Mammary epithelial cell (primary cell): ENCODE results near the gene TSPAN17.

ENCODE experiments used
- EZH2 ChIP-seq: IDR thresholded peaks from 2 replicates; pipeline ENCODE4 v1.6.1; 2012; ENCODE audit warnings: low read length, inconsistent platforms, borderline replicate concordance
- TF ChIP-seq, protein P1 (sequence below), 2 donors: IDR thresholded peaks in 1 of 2; conservative IDR thresholded peaks in 1 of 2; 2 replicates each; pipeline ENCODE4 v1.5.1; 2011 to 2012; ENCODE audit warnings: inconsistent platforms in 2 of 2, low read length in 2 of 2, mild to moderate bottlenecking in 2 of 2, control low read depth in 1 of 2, low read depth in 1 of 2; ENCODE audit not compliant: insufficient read depth in 1 of 2; ENCODE audit errors: extremely low read depth in 1 of 2

GRCh38 chr5:176606032-176606431 lies 41.3 kb upstream of the TSPAN17 start:
- TF ChIP-seq, protein P1, sequence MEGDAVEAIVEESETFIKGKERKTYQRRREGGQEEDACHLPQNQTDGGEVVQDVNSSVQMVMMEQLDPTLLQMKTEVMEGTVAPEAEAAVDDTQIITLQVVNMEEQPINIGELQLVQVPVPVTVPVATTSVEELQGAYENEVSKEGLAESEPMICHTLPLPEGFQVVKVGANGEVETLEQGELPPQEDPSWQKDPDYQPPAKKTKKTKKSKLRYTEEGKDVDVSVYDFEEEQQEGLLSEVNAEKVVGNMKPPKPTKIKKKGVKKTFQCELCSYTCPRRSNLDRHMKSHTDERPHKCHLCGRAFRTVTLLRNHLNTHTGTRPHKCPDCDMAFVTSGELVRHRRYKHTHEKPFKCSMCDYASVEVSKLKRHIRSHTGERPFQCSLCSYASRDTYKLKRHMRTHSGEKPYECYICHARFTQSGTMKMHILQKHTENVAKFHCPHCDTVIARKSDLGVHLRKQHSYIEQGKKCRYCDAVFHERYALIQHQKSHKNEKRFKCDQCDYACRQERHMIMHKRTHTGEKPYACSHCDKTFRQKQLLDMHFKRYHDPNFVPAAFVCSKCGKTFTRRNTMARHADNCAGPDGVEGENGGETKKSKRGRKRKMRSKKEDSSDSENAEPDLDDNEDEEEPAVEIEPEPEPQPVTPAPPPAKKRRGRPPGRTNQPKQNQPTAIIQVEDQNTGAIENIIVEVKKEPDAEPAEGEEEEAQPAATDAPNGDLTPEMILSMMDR (conservative IDR thresholded peaks at IDR 0.05 in 1 of 2, IDR thresholded peaks at IDR 0.05 in 1 of 2; ENCODE audit: extremely low read depth in 1 of 2, insufficient read depth in 1 of 2, low read depth in 1 of 2, low read length in 2 of 2), result no peak
- no peak for TF ChIP-seq EZH2
